NB4 (cell line): ENCODE results near the gene DGLUCY.

ENCODE experiments used
- MYC ChIP-seq: IDR thresholded peaks from 2 replicates; pipeline ENCODE4 v1.6.1; 2011; ENCODE audit warnings: low read depth, low read length
- POLR2A ChIP-seq: IDR thresholded peaks from 2 replicates; pipeline ENCODE4 v1.6.1; 2011; ENCODE audit warnings: mild to moderate bottlenecking; ENCODE audit not compliant: insufficient read length; ENCODE audit errors: extremely low read depth

GRCh38 chr14:91075553-91075952, 38.3 kb upstream of the DGLUCY start:
- no peak for TF ChIP-seq POLR2A
- TF ChIP-seq MYC, result no peak
